ENCODE data around the gene P2RX6. TPM values are rescaled to one million over a fixed set of nuclear protein-coding genes. Genes with fewer than 3 reads are reported as not detected.
"Not testable (repeated sequence)": the region's sequence is repeated elsewhere in the genome, so short reads cannot be mapped to it uniquely, and the experiment has no call there.

Gene P2RX6
- total RNA-seq, 2 experiments from 2014 or later: 0.22 to 0.25 TPM

GRCh38 chr22:21055564-21055834 lies 40.5 kb downstream of the P2RX6 start:
- no peaks in the 10 kb centered on the region for H3K9me3 Mint-ChIP-seq
- H3K27ac Mint-ChIP-seq: no peak overlapping the region
- H3K27me3 Mint-ChIP-seq: peaks cover 5% of the 10 kb centered on the region
- no peaks in the 10 kb centered on the region for H3K36me3 Mint-ChIP-seq (ENCODE audit: low read depth)
- ChIA-PET CTCF (interaction anchor here (1.0 to 1.1 kb wide), 2 partner anchors 56 to 271 kb away, joined by 3 read pairs; no protein-coding TSS in a partner anchor), POLR2A (interaction anchor here (0.6 kb wide), 1 partner anchor 8 kb away, joined by 3 read pairs; no protein-coding TSS in a partner anchor)
- intact Hi-C loops (cut with micrococcal nuclease): no loop called here
- ATAC-seq (peak; percentile 49), DNase-seq (no peak)
- no peak for TF ChIP-seq CTCF (IDR thresholded peaks at IDR 0.05)
- peaks cover 10% of the 10 kb centered on the region for H3K4me1 Mint-ChIP-seq (ENCODE audit: low read depth)
- H3K4me3 Mint-ChIP-seq: peak overlapping the region; percentile 25

GRCh38 chr22:21055880-21056319 lies 40.9 kb downstream of the P2RX6 start:
- TF ChIP-seq CTCF (IDR thresholded peaks at IDR 0.05): no peak
- POLR2A ChIA-PET: no interaction called here
- no peak overlapping the region for H3K27ac Mint-ChIP-seq
- DNase-seq: no peak
- H3K4me3 Mint-ChIP-seq: peak overlapping the region; percentile 25
- no peaks in the 10 kb centered on the region for H3K36me3 Mint-ChIP-seq (ENCODE audit: low read depth)
- no peaks in the 10 kb centered on the region for H3K9me3 Mint-ChIP-seq
- intact Hi-C loops (cut with micrococcal nuclease): no loop called here
- peaks cover 10% of the 10 kb centered on the region for H3K4me1 Mint-ChIP-seq (ENCODE audit: low read depth)
- peaks cover 5% of the 10 kb centered on the region for H3K27me3 Mint-ChIP-seq
- ATAC-seq: peak; percentile 61
- CTCF ChIA-PET: interaction anchor here (1.0 to 1.1 kb wide), 2 partner anchors 56 to 272 kb away, joined by 3 read pairs; no protein-coding TSS in a partner anchor

- H3K9me3 Mint-ChIP-seq; DNase-seq; POLR2A ChIA-PET; H3K27ac Mint-ChIP-seq; H3K27me3 Mint-ChIP-seq; CTCF ChIA-PET; intact Hi-C loops (cut with micrococcal nuclease); ATAC-seq; H3K4me3 Mint-ChIP-seq; H3K36me3 Mint-ChIP-seq (ENCODE audit: low read depth): not testable (repeated sequence)
- peaks cover 10% of the 10 kb centered on the region for H3K4me1 Mint-ChIP-seq (ENCODE audit: low read depth)
Measured at GRCh38 chr22:21060363-21060762, 45.4 kb downstream of the P2RX6 start.

GRCh38 chr22:21061660-21062321 lies 46.8 kb downstream of the P2RX6 start:
- POLR2A ChIA-PET, CTCF ChIA-PET: not testable (repeated sequence)

GRCh38 chr22:21064425-21064824 lies 49.5 kb downstream of the P2RX6 start:
- H3K4me1 Mint-ChIP-seq (ENCODE audit: low read depth); intact Hi-C loops (cut with micrococcal nuclease); H3K27ac Mint-ChIP-seq; H3K9me3 Mint-ChIP-seq; POLR2A ChIA-PET; ATAC-seq; H3K4me3 Mint-ChIP-seq; H3K36me3 Mint-ChIP-seq (ENCODE audit: low read depth); H3K27me3 Mint-ChIP-seq; DNase-seq: not testable (repeated sequence)
- CTCF ChIA-PET: interaction anchor here (1.4 to 2.0 kb wide), 2 partner anchors 44 to 179 kb away, joined by 3 to 5 read pairs; no protein-coding TSS in a partner anchor

More at GRCh38 chr22:21061660-21062321, 46.8 kb downstream of the P2RX6 start:
- H3K36me3 Mint-ChIP-seq (ENCODE audit: low read depth); ATAC-seq; H3K9me3 Mint-ChIP-seq; H3K4me3 Mint-ChIP-seq; H3K27ac Mint-ChIP-seq; H3K4me1 Mint-ChIP-seq (ENCODE audit: low read depth); DNase-seq; H3K27me3 Mint-ChIP-seq; intact Hi-C loops (cut with micrococcal nuclease): not testable (repeated sequence)

GRCh38 chr22:21064917-21065864 lies 50.2 kb downstream of the P2RX6 start:
- Mint-ChIP-seq H3K36me3 (ENCODE audit: low read depth) (no peaks in the 10 kb centered on the region), H3K4me1 (ENCODE audit: low read depth) (peaks cover 5% of the 10 kb centered on the region), H3K9me3 (no peaks in the 10 kb centered on the region), H3K27me3 (no peaks in the 10 kb centered on the region), H3K4me3 (no peak overlapping the region), H3K27ac (no peak overlapping the region)
- intact Hi-C loops (cut with micrococcal nuclease): no loop called here
- CTCF ChIA-PET: no interaction called here
- no peak for DNase-seq
- no peak for TF ChIP-seq CTCF (IDR thresholded peaks at IDR 0.05)
- ATAC-seq: no peak
- POLR2A ChIA-PET: interaction anchor here (0.6 kb wide), 1 partner anchor 1100 kb away, joined by 3 read pairs; no protein-coding TSS in a partner anchor

All from activated CD8-positive, alpha-beta T cell treated with anti-CD3 and anti-CD28 coated beads for 36 hours (primary cell).